GM12875 (cell line): Measurements from ENCODE around the gene NR3C2.

Experiments used
- H3K4me3 ChIP-seq: one replicate; pipeline ENCODE4 v1.5.1; 2011; ENCODE audit warnings: low read depth, low read length, control low read depth
- TF ChIP-seq, protein P1 (sequence below): IDR thresholded peaks from 2 replicates; pipeline ENCODE4 v1.5.1; 2011; ENCODE audit warnings: low read depth, mild to moderate bottlenecking, control low read depth, inconsistent platforms, low read length, moderate library complexity, borderline replicate concordance; ENCODE audit not compliant: insufficient read depth

Gene NR3C2

GRCh38 chr4:148441986-148442831 is at the start of gene NR3C2:
TSS of gene NR3C2 (minus strand) at chr4:148442414.
- TF ChIP-seq, protein P1, sequence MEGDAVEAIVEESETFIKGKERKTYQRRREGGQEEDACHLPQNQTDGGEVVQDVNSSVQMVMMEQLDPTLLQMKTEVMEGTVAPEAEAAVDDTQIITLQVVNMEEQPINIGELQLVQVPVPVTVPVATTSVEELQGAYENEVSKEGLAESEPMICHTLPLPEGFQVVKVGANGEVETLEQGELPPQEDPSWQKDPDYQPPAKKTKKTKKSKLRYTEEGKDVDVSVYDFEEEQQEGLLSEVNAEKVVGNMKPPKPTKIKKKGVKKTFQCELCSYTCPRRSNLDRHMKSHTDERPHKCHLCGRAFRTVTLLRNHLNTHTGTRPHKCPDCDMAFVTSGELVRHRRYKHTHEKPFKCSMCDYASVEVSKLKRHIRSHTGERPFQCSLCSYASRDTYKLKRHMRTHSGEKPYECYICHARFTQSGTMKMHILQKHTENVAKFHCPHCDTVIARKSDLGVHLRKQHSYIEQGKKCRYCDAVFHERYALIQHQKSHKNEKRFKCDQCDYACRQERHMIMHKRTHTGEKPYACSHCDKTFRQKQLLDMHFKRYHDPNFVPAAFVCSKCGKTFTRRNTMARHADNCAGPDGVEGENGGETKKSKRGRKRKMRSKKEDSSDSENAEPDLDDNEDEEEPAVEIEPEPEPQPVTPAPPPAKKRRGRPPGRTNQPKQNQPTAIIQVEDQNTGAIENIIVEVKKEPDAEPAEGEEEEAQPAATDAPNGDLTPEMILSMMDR = no peak
- peak within 1 kb of the TSS; percentile 68 for H3K4me3 ChIP-seq

- H3K4me3 ChIP-seq = no peak overlapping the region
- TF ChIP-seq, protein P1 = no peak
Observed at GRCh38 chr4:148487181-148487580, 45.0 kb upstream of the NR3C2 start.

GRCh38 chr4:148481636-148482035 is 39.4 kb upstream of the NR3C2 start:
- no peak overlapping the region for H3K4me3 ChIP-seq
- TF ChIP-seq, protein P1 = no peak

DNA sequence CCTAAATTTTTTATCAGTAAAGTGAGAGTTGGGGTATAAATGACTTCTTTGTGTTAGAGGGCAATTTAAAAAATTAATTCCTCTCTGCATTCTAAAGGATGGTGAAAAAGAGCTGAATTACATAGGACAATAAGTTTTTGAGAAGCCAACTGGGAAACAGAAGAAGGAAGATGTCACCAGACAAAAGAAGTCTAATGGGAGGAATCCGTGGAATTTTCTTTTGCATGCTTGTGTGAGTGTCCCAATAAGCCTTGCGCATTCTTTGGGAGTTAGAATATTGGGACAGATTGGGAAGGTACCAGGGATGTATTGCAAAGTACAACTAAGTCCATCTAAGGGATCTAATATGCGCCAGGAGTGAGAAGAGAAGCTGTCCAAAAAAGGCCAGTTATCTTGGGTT is 35.1 kb upstream of the NR3C2 start:
- H3K4me3 ChIP-seq = no peak overlapping the region
- TF ChIP-seq, protein P1 = no peak

GRCh38 chr4:148469938-148470337 is 27.7 kb upstream of the NR3C2 start:
- TF ChIP-seq, protein P1 = no peak
- H3K4me3 ChIP-seq = no peak overlapping the region

GRCh38 chr4:148454835-148455234 is 12.6 kb upstream of the NR3C2 start:
- no peak overlapping the region for H3K4me3 ChIP-seq
- TF ChIP-seq, protein P1 = no peak

DNA sequence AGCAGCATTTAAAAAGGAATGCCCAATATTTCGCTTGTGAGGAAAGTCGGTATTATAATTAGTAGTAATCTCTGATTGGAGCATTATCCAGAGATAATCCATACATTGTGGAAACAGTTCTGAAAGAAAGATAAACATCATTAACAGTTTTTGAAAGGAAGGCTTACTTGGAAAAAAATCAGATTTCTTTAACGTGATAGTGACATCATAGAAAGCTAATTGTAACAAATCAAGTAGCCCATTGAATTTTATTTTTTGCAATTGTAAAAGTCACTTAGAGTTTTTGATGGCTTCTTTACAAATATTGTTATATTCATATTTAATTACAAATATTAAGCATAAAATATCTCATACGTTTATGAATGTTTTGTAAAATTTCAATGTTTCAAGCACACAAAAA is 11.6 kb upstream of the NR3C2 start:
- TF ChIP-seq, protein P1 = no peak
- H3K4me3 ChIP-seq = no peak overlapping the region
